H1 (cell line): Measurements from ENCODE around the gene OCRL. TPM values are rescaled to one million over a fixed set of nuclear protein-coding genes. Genes with fewer than 3 reads are reported as not detected.

Source experiments
- CBX5 ChIP-seq: fragments of 300-800, 300-1000 bp; sonication (generic); IDR thresholded peaks from 2 replicates; pipeline ENCODE4 v1.7.1; 2016; ENCODE audit warnings: antibody characterized with exemption, low read length, low read depth
- CHD7 ChIP-seq: fragments of 300-600 bp; sonication (generic); IDR thresholded peaks from 2 replicates; pipeline ENCODE4 v1.7.1; 2012; ENCODE audit warnings: low read length, moderate library complexity, mild to moderate bottlenecking, inconsistent platforms; ENCODE audit not compliant: insufficient replicate concordance
- polyA plus RNA-seq, 7 experiments: library from polyadenylated mRNA; depleted of rRNA in 3 of 7; stranded (reverse) in 5 of 7; unstranded in 2 of 7; fragments of >200 nt in 5 of 7; fragments of 200-250 nt in 2 of 7; gene quantifications; 1 replicate in 5 of 7; 2 replicates in 1 of 7; 4 replicates in 1 of 7; pipeline versions ENCODE4 v1.2.1 to v1.2.3, GENCODE V29; 2011 to 2013; ENCODE audit warnings: missing spikeins in 2 of 7, mixed read lengths in 2 of 7
- total RNA-seq: library from RNA; stranded (reverse); fragmentation: NEBNext Ultra II Directional; extraction: Animal tissue kit (Norgen Biotek cat#: 25700); gene quantifications from 2 replicates; pipeline ENCODE4 v1.2.1, GENCODE V29; 2021

Gene OCRL
- total and polyA plus RNA-seq, 2 of the 8 experiments (the other 6 are each of a cell fraction or from before 2014, with no cell fraction given), result 12.7 to 15.1 TPM

GRCh38 chrX:129641941-129642340 lies 101.9 kb downstream of the OCRL start (continued):
- no peak for TF ChIP-seq CHD7
- TF ChIP-seq CBX5, result no peak
